Neural progenitor cell (in vitro differentiated cells): ENCODE measurements around the gene TCOF1. TPM values are rescaled to one million over a fixed set of nuclear protein-coding genes. Genes with fewer than 3 reads are reported as not detected.
A peak's percentile ranks its signal among the peaks of the same experiment; 100 is the strongest.

Experiments used
- DNase-seq: peaks from one replicate; pipeline ENCODE4 v3.0.0-alpha.2; 2016; ENCODE audit warnings: low spot score
- H2AFZ ChIP-seq: fragments of 200-600 bp; sonication (generic); replicated peaks from 2 replicates; pipeline ENCODE4 v1.6.1; 2016; ENCODE audit warnings: antibody characterized with exemption
- H3F3A ChIP-seq: fragments of 200-600 bp; sonication (generic); 2 replicates; pipeline ENCODE4 v1.6.1; 2016; ENCODE audit warnings: antibody characterized with exemption, low read depth
- H3K27ac ChIP-seq: fragments of 200-600 bp; sonication (generic); 2 replicates; pipeline ENCODE4 v1.5.1; 2016; ENCODE audit warnings: mild to moderate bottlenecking
- H3K27me3 ChIP-seq: fragments of 200-600 bp; sonication (generic); 2 replicates; pipeline ENCODE4 v1.6.1; 2016; ENCODE audit warnings: mild to moderate bottlenecking, moderate library complexity
- H3K36me3 ChIP-seq: fragments of 200-600 bp; sonication (generic); 2 replicates; pipeline ENCODE4 v1.5.1; 2016
- H3K4me1 ChIP-seq: fragments of 200-600 bp; sonication (generic); 2 replicates; pipeline ENCODE4 v1.6.1; 2016; ENCODE audit warnings: mixed run types
- H3K4me2 ChIP-seq: fragments of 200-600 bp; sonication (generic); 2 replicates; pipeline ENCODE4 v1.6.1; 2016
- H3K4me3 ChIP-seq: fragments of 200-600 bp; sonication (generic); 2 replicates; pipeline ENCODE4 v1.5.1; 2016
- H3K79me2 ChIP-seq: fragments of 200-600 bp; sonication (generic); 2 replicates; pipeline ENCODE4 v1.6.1; 2016; ENCODE audit warnings: low read depth
- H3K9ac ChIP-seq: fragments of 200-600 bp; sonication (generic); 2 replicates; pipeline ENCODE4 v1.6.1; 2016
- H3K9me3 ChIP-seq: fragments of 200-600 bp; sonication (generic); 2 replicates; pipeline ENCODE4 v1.5.1; 2016; ENCODE audit warnings: low read depth
- H4K20me1 ChIP-seq: fragments of 200-600 bp; sonication (generic); 2 replicates; pipeline ENCODE4 v1.6.1; 2016; ENCODE audit warnings: low read depth
- H3K27ac Mint-ChIP-seq: 3 replicates; pipeline ENCODE4 v1.8.0; 2021; ENCODE audit warnings: mixed read lengths
- H3K27me3 Mint-ChIP-seq: 2 replicates; pipeline ENCODE4 v1.8.0; 2022; ENCODE audit warnings: low read depth, mild to moderate bottlenecking, inconsistent platforms, moderate library complexity, mixed read lengths; ENCODE audit not compliant: insufficient read depth
- H3K36me3 Mint-ChIP-seq: 3 replicates; pipeline ENCODE4 v1.8.0; 2021; ENCODE audit warnings: mixed read lengths
- H3K4me1 Mint-ChIP-seq: 3 replicates; pipeline ENCODE4 v1.8.0; 2021; ENCODE audit warnings: mixed read lengths
- H3K4me3 Mint-ChIP-seq: 3 replicates; pipeline ENCODE4 v1.8.0; 2021; ENCODE audit warnings: mild to moderate bottlenecking, moderate library complexity, mixed read lengths
- H3K9me3 Mint-ChIP-seq: 3 replicates; pipeline ENCODE4 v1.8.0; 2020; ENCODE audit warnings: mixed read lengths
- EZH2 ChIP-seq: fragments of 200-600 bp; sonication (generic); IDR thresholded peaks from 2 replicates; pipeline ENCODE4 v1.6.1; 2017; ENCODE audit warnings: antibody characterized with exemption, mild to moderate bottlenecking, moderate library complexity
- EZH2phosphoT487 ChIP-seq: fragments of 200-600 bp; sonication (generic); IDR thresholded peaks from 2 replicates; pipeline ENCODE4 v1.6.1; 2017; ENCODE audit warnings: antibody characterized with exemption
- total RNA-seq: library from RNA; depleted of rRNA; stranded (reverse); fragments of >200 nt; gene quantifications from 2 replicates; pipeline ENCODE4 v1.2.3, GENCODE V29; 2015; ENCODE audit warnings: low replicate concordance
- TF ChIP-seq, protein P1 (sequence below): fragments of 200-600 bp; sonication (generic); IDR thresholded peaks from 2 replicates; pipeline ENCODE4 v1.5.1; 2017; ENCODE audit warnings: antibody characterized with exemption, mild to moderate bottlenecking

TCOF1 gene
- total RNA-seq, 1 donor from 2014 or later = 37.9 TPM

DNA sequence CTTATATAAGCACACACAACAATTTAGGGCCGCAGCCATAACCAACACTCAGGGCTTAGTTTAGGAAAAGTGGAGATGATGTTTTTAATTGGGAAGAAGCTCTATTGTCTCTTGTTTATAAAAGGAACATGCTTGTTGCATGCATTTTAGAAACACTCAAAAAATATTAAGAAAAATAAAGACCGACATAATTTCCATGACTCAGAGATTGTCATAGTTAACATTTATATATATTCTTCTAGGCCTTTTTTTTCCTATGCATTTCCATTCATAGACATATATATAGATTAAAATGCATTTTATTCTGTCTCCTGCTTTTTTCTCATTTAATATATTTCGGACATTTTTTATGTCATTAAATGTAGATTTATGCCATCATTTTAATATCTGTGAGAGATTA is 41.2 kb upstream of the TCOF1 start:
- Mint-ChIP-seq H3K36me3 (no peaks in the 10 kb centered on the region), H3K4me1 (peaks cover 66% of the 10 kb centered on the region), H3K27ac (no peak overlapping the region), H3K27me3 (peaks cover 7% of the 10 kb centered on the region), H3K9me3 (no peaks in the 10 kb centered on the region), H3K4me3 (no peak overlapping the region)
- H3K4me1 ChIP-seq = peaks cover 22% of the 10 kb centered on the region
- H3K4me2 ChIP-seq = no peak overlapping the region
- no peaks in the 10 kb centered on the region for H3K9me3 ChIP-seq
- peaks cover 3% of the 10 kb centered on the region for H3F3A ChIP-seq
- DNase-seq = no peak
- H3K27ac ChIP-seq = no peak overlapping the region
- no peak for TF ChIP-seq EZH2
- TF ChIP-seq EZH2phosphoT487 = no peak
- TF ChIP-seq, protein P1, sequence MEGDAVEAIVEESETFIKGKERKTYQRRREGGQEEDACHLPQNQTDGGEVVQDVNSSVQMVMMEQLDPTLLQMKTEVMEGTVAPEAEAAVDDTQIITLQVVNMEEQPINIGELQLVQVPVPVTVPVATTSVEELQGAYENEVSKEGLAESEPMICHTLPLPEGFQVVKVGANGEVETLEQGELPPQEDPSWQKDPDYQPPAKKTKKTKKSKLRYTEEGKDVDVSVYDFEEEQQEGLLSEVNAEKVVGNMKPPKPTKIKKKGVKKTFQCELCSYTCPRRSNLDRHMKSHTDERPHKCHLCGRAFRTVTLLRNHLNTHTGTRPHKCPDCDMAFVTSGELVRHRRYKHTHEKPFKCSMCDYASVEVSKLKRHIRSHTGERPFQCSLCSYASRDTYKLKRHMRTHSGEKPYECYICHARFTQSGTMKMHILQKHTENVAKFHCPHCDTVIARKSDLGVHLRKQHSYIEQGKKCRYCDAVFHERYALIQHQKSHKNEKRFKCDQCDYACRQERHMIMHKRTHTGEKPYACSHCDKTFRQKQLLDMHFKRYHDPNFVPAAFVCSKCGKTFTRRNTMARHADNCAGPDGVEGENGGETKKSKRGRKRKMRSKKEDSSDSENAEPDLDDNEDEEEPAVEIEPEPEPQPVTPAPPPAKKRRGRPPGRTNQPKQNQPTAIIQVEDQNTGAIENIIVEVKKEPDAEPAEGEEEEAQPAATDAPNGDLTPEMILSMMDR = no peak
- no peak overlapping the region for H2AFZ ChIP-seq
- no peak overlapping the region for H3K9ac ChIP-seq
- no peaks in the 10 kb centered on the region for H3K79me2 ChIP-seq
- no peak overlapping the region for H3K4me3 ChIP-seq
- no peaks in the 10 kb centered on the region for H3K27me3 ChIP-seq
- H4K20me1 ChIP-seq = no peaks in the 10 kb centered on the region
- no peaks in the 10 kb centered on the region for H3K36me3 ChIP-seq

DNA sequence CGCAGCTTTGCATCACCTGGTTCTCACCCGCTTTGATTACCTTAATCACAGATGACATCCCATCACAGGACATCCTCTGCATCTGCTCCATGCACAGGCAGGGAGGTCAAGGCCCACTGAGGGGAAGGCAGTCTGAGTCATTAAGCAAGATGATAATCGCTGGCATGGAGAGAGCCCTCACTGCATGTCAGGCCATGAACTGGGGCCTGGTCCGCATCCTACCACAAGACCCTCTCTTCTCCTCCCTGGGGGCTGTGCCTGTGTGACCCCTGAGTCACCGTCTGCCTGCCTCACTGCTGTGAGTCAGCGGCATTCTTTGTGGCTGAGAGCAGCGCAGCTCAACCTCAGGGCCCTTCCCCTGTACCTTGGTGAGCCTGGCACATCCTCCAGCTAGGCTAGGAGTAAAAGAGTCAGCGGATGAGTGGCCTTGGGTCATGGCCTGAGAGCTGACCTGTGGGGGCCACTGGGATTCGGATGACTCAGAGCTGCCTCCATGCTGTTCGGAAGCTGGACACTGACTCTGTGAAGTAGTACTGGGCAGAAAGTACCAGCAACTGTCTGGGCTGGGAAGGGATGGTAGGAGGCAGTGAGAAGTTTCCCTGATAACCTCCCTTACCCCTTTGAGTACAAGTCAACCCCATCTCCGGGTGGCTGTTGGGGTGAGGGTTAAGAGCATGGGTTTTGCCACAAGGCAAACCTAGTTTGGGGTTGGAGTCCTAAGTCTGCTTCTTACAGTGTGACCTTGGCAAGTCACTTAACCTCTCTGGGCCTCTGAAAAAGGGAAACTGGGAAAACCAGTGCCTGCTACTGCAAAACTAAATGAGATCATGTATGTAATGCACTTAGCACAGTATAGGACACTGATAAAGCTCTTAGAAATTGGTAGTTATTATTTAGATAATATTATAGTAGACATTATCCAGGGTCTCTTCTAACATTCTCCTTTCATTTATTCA is 40.2 kb upstream of the TCOF1 start:
- H3F3A ChIP-seq = peaks cover 3% of the 10 kb centered on the region
- peaks cover 60% of the 10 kb centered on the region for H3K4me1 Mint-ChIP-seq
- peaks cover 12% of the 10 kb centered on the region for H3K27me3 Mint-ChIP-seq
- no peaks in the 10 kb centered on the region for H3K36me3 ChIP-seq
- no peaks in the 10 kb centered on the region for H3K27me3 ChIP-seq
- no peak overlapping the region for H3K9ac ChIP-seq
- H3K9me3 ChIP-seq = no peaks in the 10 kb centered on the region
- no peaks in the 10 kb centered on the region for H3K36me3 Mint-ChIP-seq
- no peak overlapping the region for H2AFZ ChIP-seq
- TF ChIP-seq EZH2phosphoT487 = no peak
- TF ChIP-seq, protein P1 = no peak
- H3K27ac Mint-ChIP-seq = peak overlapping the region; percentile 73
- no peaks in the 10 kb centered on the region for H3K79me2 ChIP-seq
- H3K4me3 Mint-ChIP-seq = peak overlapping the region; percentile 54
- no peaks in the 10 kb centered on the region for H4K20me1 ChIP-seq
- no peaks in the 10 kb centered on the region for H3K9me3 Mint-ChIP-seq
- no peak overlapping the region for H3K4me3 ChIP-seq
- H3K4me2 ChIP-seq = no peak overlapping the region
- peaks cover 22% of the 10 kb centered on the region for H3K4me1 ChIP-seq
- DNase-seq = no peak
- H3K27ac ChIP-seq = no peak overlapping the region

DNA sequence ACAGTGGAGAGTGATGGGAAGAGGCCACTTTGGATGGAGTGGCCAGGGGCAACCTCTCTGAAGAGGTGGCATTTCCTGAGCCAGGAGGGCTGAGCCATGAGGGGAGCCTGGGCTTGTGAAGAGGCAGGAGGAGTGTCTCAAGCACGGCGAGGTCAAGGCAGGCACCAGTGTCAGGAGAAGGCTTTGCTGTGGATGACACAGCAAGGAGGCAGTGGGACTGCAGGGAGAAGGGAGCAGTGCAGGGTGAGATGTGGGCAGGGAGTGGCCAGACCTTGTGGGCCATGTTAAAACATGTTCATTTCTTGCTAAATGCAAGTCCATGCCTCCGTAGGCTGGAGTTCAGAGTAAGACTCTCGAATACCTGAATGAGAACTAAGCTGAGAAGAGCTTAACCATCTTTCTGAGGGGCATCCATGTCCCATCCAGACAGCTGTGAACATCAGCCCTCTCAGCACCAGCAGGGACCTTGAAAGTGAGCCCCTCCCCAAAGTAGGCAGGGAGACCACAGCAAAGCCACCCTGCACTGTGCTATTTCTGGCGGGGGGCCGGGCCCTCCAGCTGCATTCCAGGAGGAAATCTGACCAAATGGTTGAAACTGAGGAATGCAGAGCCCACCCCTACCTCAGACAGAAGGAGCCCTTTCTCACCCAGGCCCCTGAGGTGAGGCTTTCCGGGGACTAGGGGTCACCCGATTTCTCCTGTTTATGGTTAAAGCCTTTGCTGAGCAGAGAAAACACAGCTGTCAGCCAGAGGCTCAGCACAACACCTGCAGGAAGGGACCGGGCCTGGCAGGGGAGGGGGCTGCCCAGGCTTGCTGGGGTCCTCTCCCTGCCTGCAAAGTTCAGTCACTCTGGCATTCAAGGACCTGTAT is 38.6 kb upstream of the TCOF1 start:
- H3K4me3 ChIP-seq = no peak overlapping the region
- peaks cover 3% of the 10 kb centered on the region for H3F3A ChIP-seq
- Mint-ChIP-seq H3K4me1 (peaks cover 50% of the 10 kb centered on the region), H3K27ac (peak overlapping the region; percentile 29), H3K36me3 (no peaks in the 10 kb centered on the region), H3K9me3 (no peaks in the 10 kb centered on the region), H3K4me3 (peak overlapping the region; percentile 0), H3K27me3 (peaks cover 10% of the 10 kb centered on the region)
- no peaks in the 10 kb centered on the region for H4K20me1 ChIP-seq
- H3K9ac ChIP-seq = no peak overlapping the region
- no peak for TF ChIP-seq EZH2
- H3K4me2 ChIP-seq = no peak overlapping the region
- no peak for DNase-seq
- no peaks in the 10 kb centered on the region for H3K79me2 ChIP-seq
- H3K36me3 ChIP-seq = no peaks in the 10 kb centered on the region
- no peaks in the 10 kb centered on the region for H3K27me3 ChIP-seq
- H3K4me1 ChIP-seq = peaks cover 22% of the 10 kb centered on the region
- H2AFZ ChIP-seq = no peak overlapping the region
- no peaks in the 10 kb centered on the region for H3K9me3 ChIP-seq
- H3K27ac ChIP-seq = no peak overlapping the region
